Vagina (tissue), 2 donors: Measurements from ENCODE around the gene USF3.

ENCODE experiments used
- POLR2A ChIP-seq, 2 donors: fragments of 450-650 bp; IDR thresholded peaks; one replicate each; pipeline ENCODE4 v1.6.1; 2017; ENCODE audit warnings: antibody characterized with exemption in 2 of 2, mild to moderate bottlenecking in 2 of 2, moderate library complexity in 2 of 2
- POLR2AphosphoS5 ChIP-seq, 2 donors: sonication (generic); formaldehyde crosslinking; IDR thresholded peaks; one replicate each; pipeline ENCODE4 v1.9.0; 2017; ENCODE audit warnings: antibody characterized with exemption in 2 of 2, mild to moderate bottlenecking in 2 of 2, low read depth in 1 of 2; ENCODE audit not compliant: insufficient read depth in 1 of 2
- TF ChIP-seq, protein P1 (sequence below), 3 experiments: fragments of 450-650 bp in 2 of 3; fragments of 200-600 bp in 1 of 3; sonication (generic) in 1 of 3; IDR thresholded peaks; one replicate each; pipeline ENCODE4 v1.5.1; 2017 to 2019; ENCODE audit warnings: antibody characterized with exemption in 3 of 3, mild to moderate bottlenecking in 2 of 3, moderate library complexity in 2 of 3

DNA sequence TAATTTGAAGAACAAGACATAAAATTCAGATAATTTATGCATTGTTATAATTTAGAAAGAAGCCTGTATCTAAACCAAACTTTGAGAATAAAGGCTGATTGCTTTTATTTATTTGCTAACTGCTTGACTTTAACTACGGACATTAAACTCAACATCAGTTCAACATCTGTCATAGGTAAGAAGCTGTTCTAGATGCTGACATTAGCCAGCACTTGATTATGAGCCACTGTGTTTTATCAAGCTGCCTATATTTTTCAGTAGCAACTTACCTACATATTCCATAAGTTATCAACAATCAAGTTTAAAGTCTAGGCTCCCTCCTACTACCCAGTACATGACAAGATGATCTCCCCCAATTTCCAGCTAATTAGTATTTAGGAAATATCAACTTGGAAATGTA lies 42.1 kb downstream of the USF3 start:
- TF ChIP-seq, protein P1, sequence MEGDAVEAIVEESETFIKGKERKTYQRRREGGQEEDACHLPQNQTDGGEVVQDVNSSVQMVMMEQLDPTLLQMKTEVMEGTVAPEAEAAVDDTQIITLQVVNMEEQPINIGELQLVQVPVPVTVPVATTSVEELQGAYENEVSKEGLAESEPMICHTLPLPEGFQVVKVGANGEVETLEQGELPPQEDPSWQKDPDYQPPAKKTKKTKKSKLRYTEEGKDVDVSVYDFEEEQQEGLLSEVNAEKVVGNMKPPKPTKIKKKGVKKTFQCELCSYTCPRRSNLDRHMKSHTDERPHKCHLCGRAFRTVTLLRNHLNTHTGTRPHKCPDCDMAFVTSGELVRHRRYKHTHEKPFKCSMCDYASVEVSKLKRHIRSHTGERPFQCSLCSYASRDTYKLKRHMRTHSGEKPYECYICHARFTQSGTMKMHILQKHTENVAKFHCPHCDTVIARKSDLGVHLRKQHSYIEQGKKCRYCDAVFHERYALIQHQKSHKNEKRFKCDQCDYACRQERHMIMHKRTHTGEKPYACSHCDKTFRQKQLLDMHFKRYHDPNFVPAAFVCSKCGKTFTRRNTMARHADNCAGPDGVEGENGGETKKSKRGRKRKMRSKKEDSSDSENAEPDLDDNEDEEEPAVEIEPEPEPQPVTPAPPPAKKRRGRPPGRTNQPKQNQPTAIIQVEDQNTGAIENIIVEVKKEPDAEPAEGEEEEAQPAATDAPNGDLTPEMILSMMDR (IDR thresholded peaks at IDR 0.05) = no peak
- TF ChIP-seq POLR2A (IDR thresholded peaks at IDR 0.05) = no peak
- TF ChIP-seq POLR2AphosphoS5 (IDR thresholded peaks at IDR 0.05; ENCODE audit: insufficient read depth in 1 of 2, low read depth in 1 of 2) = no peak
